Stimulated activated CD8-positive, alpha-beta memory T cell treated with anti-CD3 and anti-CD28 coated beads, Interleukin-7, amount 100 ng/mL, for 48 hours (primary cell): ENCODE measurements around the gene GNG7.
"Not testable (repeated sequence)": the region's sequence is repeated elsewhere in the genome, so short reads cannot be mapped to it uniquely, and the experiment has no call there.

ENCODE experiments used
- DNase-seq, 2 donors: peaks; one replicate each; pipeline ENCODE4 v3.0.0-alpha.2; 2020; ENCODE audit warnings: low read depth in 1 of 2; ENCODE audit errors: extremely low read depth in 1 of 2

GNG7 gene

GRCh38 chr19:2606774-2607173, 95.7 kb downstream of the GNG7 start:
- not testable (repeated sequence) for DNase-seq

DNA sequence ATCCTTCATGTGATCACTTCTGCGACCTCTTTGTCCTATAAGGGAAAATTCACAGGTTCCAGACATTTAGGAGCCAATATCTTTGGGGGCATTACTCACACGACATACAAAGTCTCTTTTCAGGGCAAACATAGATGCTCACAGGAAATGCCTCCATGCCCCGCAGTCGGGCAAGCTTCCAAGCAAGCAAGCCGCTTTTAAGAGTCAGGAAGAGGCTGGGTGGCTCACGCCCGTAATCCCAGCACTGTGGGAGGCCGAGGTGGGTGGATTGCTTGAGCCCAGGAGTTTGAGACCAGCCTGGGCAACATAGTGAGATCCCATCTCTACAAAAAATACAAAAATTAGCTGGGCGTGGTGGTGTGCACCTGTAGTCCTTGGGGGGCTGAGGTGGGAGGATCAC, 96.6 kb downstream of the GNG7 start:
- DNase-seq = not testable (repeated sequence)

DNA sequence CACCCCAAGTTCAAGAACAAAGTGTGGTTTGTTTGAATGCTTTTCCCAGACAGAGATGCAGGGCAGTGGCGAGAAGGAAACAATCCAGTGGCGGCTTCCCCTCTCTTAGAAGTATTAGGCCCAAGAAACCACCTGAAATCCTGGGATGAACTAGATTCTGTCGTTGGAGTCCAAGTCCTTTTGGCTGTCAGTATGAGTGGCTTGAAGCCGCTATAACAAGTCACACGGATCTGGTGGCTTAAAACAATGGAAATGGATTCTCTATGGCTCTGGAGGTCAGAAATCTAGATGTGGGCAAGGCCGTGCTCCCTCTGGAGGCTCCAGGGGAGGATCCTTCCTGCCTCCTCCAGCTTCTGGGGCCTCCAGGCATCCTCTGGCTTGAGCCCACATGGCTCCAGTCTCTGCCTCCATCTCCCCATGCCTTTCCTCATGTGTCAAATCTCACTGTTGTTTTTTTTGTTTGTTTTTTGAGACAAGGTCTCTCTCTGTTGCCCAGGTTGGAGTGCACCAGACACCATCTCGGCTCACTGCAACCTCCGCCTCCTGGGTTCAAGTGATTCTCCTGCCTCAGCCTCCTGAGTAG, 97.7 kb downstream of the GNG7 start:
- DNase-seq = no peak

DNA sequence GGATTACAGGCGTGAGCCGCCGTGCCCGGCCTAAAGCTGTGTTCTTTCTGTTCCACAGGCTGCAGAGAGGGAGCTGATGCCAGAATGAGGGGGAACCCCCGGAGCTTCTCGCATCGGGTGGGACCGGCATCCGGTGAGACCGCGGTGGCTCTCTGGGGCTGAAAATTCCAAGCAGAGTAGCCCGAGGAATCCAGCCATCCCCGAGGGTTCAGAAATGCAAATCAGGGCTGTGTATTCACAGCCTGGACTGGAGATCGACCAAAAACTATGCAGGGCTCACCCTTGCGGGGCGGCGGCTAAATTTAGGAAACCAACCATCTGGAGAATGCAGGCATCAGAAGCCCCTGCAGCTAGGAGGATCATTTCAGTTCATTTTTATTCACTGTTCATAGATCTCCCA, 99.2 kb downstream of the GNG7 start:
- DNase-seq = no peak

DNA sequence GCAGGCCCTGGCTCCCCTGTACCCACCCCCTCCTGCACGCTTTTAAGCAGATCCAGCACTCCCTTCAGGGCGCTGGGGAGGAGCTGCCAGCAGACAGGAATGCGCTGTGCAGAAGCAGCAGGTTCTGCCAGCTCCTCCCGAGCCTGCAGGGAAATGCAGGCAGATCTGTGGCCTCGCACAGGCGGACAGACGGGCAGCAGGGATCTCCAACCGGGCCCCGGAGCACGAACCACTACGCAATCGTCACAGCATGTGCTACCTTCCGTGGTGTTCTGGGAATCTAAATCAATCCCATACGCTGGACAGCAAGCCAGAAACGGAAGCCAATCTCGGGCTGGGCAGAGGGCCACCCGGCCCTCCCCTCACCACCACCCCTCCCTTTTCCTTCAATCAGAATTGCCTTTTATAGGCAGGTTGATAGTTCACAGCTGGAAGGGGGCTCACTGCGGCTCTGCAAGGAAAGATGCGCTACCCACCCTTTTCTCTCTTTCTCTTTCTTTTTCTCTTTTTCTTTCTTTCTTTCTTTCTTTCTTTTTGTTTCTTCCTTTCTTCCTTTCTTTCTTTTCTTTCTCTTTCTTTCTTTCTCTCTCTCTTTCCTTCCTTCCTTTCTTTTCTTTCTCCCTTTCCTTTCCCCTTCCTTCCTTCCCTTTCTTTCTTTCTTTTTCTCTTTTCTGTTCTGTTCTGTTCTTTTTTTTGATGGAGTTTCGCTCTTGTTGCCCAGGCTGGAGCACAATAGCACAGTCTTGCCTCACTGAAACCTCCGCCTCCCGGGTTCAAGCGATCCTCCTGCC, 99.9 kb downstream of the GNG7 start:
- DNase-seq = no peak

GRCh38 chr19:2600914-2601870, 101.3 kb downstream of the GNG7 start:
- no peak for DNase-seq

DNA sequence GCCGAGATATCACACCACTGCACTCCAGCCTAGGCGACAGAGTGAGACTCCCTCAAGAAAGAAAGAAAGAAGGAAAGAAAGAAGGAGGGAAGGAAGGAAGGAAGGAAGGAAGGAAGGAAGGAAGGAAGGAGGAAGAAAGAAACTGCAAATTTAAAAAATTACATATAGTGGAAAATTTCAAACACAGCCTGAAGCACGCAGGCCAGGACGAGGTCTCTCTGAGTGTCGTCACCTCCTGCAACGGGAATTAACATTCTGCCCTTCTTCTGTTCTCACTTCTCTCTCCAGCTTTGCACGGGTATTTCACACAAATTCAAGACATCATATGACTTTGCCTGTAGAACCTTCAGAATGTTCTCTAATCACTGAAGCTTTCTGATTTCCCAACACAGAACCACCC, 108.2 kb downstream of the GNG7 start:
- no peak for DNase-seq

DNA sequence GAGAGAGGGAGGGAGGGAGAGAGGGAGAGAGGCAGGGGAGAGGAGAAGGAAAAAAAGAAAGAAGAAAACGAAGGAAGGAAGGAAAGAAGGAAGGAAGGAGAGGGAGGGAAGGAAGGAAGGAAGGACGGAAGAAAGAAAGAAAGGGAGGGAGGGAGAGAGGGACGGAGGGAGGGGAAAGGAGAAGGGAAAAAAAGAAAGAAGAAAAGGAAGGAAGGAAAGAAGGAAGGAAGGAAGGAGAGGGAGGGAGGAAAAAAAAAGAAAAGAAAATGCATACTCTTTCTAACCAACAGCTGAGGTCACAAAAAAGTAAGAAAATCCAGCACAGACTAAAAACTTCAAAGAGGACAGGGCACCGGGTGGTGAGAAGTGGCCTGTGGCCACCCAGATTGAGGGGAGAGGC, 109.7 kb downstream of the GNG7 start:
- DNase-seq = no peak

- no peak for DNase-seq
Observed at GRCh38 chr19:2591537-2592291, 110.8 kb downstream of the GNG7 start.

GRCh38 chr19:2590630-2591399, 111.7 kb downstream of the GNG7 start:
- no peak for DNase-seq

- DNase-seq = no peak
Observed at GRCh38 chr19:2589441-2589840, 113.1 kb downstream of the GNG7 start.

GRCh38 chr19:2588081-2588777, 114.3 kb downstream of the GNG7 start:
- DNase-seq = no peak

- no peak for DNase-seq
Observed at GRCh38 chr19:2587001-2587719, 115.3 kb downstream of the GNG7 start.

DNA sequence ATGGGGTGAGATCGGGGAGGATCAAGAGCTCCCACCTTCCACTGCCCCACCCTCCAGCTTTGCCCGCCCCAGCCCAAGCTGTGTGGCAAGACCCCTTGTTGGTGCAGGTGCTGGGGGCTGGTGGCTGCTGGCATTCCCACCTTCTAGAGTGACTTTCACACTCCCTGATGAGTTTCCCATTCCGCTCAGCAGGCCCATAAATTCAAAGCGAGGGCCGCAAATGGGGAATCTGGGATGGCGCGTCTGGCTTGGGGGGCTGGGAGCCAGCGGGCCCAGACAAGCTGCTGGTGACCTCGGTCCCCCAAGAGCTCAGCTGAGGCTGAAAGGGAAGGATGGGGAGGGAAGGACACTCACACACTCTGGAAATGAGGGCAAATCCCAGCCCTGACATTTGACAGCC, 116.3 kb downstream of the GNG7 start:
- no peak for DNase-seq

DNA sequence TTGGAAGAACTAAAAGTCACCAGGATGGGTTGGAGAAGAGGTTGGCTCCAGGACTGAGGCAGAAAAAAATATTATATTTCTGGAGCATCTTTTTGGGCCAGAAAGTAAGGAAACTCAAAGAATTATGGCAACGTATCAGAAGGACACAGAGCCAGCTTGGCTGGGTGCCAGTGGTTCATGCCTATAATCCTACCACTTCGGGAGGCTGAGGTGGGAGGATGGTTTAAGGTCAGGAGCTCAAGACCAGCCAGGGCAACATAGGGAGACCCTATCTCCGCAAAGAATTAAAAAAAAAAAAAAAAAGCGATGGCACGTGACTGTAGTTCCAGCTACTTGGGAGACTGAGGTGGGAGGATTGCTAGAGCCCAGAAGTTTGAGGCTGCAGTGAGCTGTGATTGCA, 118.5 kb downstream of the GNG7 start:
- no peak for DNase-seq

DNA sequence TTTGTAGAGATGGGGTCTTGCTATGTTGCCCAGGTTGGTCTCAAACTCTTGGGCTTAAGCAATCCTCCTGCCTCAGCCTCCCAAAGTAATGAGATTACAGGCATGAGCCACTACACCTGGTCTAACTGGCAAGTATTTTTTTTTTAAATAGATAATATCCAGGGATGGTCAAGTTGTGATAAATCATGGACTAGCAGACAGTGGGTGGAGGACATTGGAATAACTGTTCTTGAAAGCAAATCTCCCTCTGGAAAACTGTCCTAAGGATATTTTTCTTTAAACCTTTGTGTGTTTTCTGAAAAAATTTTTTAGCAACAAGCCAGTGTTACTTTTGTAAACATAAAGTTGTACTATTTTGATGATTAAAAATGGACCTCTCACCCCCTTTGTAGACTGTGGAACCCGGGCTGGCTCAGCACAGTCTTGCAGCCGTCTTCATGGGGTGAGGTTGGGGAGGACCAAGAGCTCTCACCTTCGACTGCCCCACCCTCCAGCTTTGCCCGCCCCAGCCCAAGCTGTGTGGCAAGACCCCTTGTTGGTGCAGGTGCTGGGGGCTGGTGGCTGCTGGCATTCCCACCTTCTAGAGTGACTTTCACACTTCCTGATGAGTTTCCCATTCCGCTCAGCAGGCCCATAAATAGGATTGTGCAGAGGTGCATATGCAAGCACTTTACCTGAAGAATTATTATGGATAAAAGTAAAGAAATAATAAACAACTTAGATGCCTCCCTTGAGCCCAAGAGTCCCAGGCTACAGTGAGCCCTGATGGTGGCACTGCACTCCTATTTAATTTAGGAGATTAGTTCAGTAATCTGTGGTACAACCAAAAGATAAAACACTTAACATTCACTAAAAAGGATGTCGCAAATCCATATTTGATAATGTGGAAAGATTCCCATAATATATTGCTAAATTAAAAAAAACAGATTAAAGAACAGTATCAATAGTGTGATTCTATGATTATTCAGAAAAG, 119.2 kb downstream of the GNG7 start:
- DNase-seq = no peak

DNA sequence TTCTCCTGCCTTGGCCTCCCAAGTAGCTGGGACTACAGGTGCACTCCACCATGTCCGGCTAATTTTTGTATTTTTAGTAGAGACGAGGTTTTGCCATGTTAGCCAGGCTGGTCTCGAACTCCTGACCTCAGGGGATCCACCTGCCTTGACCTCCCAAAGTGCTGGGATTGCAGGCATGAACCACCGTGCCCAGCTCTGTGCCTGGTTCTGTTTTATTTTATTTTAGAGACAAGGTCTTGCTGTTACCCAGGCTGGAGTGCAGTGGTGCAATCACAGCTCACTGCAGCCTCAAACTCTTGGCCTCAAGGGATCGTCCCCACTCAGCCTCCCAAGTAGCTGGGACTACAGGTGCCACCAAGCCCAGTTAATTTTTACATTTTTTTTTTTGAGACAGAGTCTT, 122.1 kb downstream of the GNG7 start:
- not testable (repeated sequence) for DNase-seq
